ENCODE measurements around the gene SIRT5. TPM values are rescaled to one million over a fixed set of nuclear protein-coding genes. Genes with fewer than 3 reads are reported as not detected.

Gene SIRT5
- polyA plus RNA-seq, 1 donor from 2014 or later = 13.6 TPM

- Mint-ChIP-seq H3K27ac (no peak overlapping the region), H3K9me3 (no peaks in the 10 kb centered on the region), H3K4me1 (peaks cover 10 to 18% (median 16%) of the 10 kb centered on the region in 3 donors), H3K36me3 (peaks cover 7% of the 10 kb centered on the region), H3K4me3 (no peak overlapping the region), H3K27me3 (no peaks in the 10 kb centered on the region)
Measured at GRCh38 chr6:13655700-13656099, 81.3 kb downstream of the SIRT5 start.

- peaks cover 47 to 49% (median 47%) of the 10 kb centered on the region in 3 donors for H3K4me1 Mint-ChIP-seq
- peak overlapping the region in 1 of 4 donors; percentile 7 for H3K4me3 Mint-ChIP-seq
- H3K27ac Mint-ChIP-seq = peak overlapping the region in 1 of 3 donors; percentile 21
Measured at GRCh38 chr6:13660273-13660672, 85.9 kb downstream of the SIRT5 start.

GRCh38 chr6:13660893-13661292, 86.5 kb downstream of the SIRT5 start:
- H3K4me3 Mint-ChIP-seq = no peak overlapping the region
- no peaks in the 10 kb centered on the region for H3K9me3 Mint-ChIP-seq
- H3K27ac Mint-ChIP-seq = no peak overlapping the region
- no peaks in the 10 kb centered on the region for H3K27me3 Mint-ChIP-seq
- peaks cover 1% of the 10 kb centered on the region for H3K36me3 Mint-ChIP-seq
- peaks cover 48 to 51% (median 50%) of the 10 kb centered on the region in 3 donors for H3K4me1 Mint-ChIP-seq

More at GRCh38 chr6:13660273-13660672, 85.9 kb downstream of the SIRT5 start:
- Mint-ChIP-seq H3K27me3 (no peaks in the 10 kb centered on the region), H3K9me3 (no peaks in the 10 kb centered on the region), H3K36me3 (peaks cover 1% of the 10 kb centered on the region)

- Mint-ChIP-seq H3K27me3 (no peaks in the 10 kb centered on the region), H3K9me3 (no peaks in the 10 kb centered on the region), H3K27ac (no peak overlapping the region), H3K36me3 (peaks cover 1% of the 10 kb centered on the region), H3K4me1 (peaks cover 51 to 55% (median 54%) of the 10 kb centered on the region in 3 donors), H3K4me3 (no peak overlapping the region)
Measured at GRCh38 chr6:13661647-13662046, 87.2 kb downstream of the SIRT5 start.

GRCh38 chr6:13662651-13663334, 88.4 kb downstream of the SIRT5 start:
- H3K27ac Mint-ChIP-seq = no peak overlapping the region
- peaks cover 1% of the 10 kb centered on the region for H3K36me3 Mint-ChIP-seq
- peaks cover 54 to 59% (median 58%) of the 10 kb centered on the region in 3 donors for H3K4me1 Mint-ChIP-seq
- H3K27me3 Mint-ChIP-seq = no peaks in the 10 kb centered on the region
- H3K4me3 Mint-ChIP-seq = peak overlapping the region in 2 of 4 donors; percentile 47 to 72
- no peaks in the 10 kb centered on the region for H3K9me3 Mint-ChIP-seq

- Mint-ChIP-seq H3K27me3 (no peaks in the 10 kb centered on the region), H3K27ac (no peak overlapping the region), H3K4me1 (peaks cover 60 to 65% (median 62%) of the 10 kb centered on the region in 3 donors), H3K9me3 (no peaks in the 10 kb centered on the region), H3K36me3 (peaks cover 7% of the 10 kb centered on the region), H3K4me3 (no peak overlapping the region)
Measured at GRCh38 chr6:13663986-13664385, 89.6 kb downstream of the SIRT5 start.

Other genes starting within 250 kb of the SIRT5 start
- gene TBC1D7, start 246.1 kb upstream of the SIRT5 start, polyA plus RNA-seq = 15.7 TPM
- 10.9 TPM for gene GFOD1, start 87.0 kb upstream of the SIRT5 start, polyA plus RNA-seq
- 141 TPM for gene NOL7, start 40.7 kb downstream of the SIRT5 start, polyA plus RNA-seq
- gene RANBP9, start 137.2 kb downstream of the SIRT5 start, polyA plus RNA-seq = 2.4 TPM
- gene MCUR1, start 240.0 kb downstream of the SIRT5 start, polyA plus RNA-seq = 18.0 TPM